ENCODE data around the gene MYO3B. TPM values are rescaled to one million over a fixed set of nuclear protein-coding genes. Genes with fewer than 3 reads are reported as not detected.

MYO3B gene
- total and polyA plus RNA-seq, 2 donors (not counting 3 experiments of a cell fraction or from before 2014, with no cell fraction given), result 0.03 TPM; not detected in 1

DNA sequence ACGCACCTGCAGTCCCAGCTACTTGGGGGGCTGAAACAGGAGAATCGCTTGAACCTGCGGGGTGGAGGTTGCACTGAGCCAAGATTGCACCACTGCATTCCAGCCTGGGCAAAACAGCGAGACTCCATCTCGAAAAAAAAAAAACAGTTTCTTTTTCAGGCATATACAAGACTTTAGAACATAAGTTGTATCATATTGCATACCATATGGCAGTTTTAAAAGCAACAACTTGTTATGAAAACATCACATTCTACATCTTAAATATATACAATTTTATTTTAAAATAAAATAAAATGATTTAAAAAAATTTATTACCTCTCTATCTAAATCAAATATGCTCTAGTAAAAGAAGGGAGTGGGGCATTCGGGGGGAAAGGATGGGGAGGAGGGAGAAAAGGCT is 497.8 kb downstream of the MYO3B start:
- FAIRE-seq, result no peak
- POLR2A ChIA-PET, result no interaction called here

More for the DNA sequence above, 497.8 kb downstream of the MYO3B start:
- no peak for DNase-seq (ENCODE audit: low read depth, low spot score)
- H4K20me1 ChIP-seq (replicated peaks; ENCODE audit: control insufficient read depth, extremely low read depth, insufficient read depth, low read length), result no peaks in the 10 kb centered on the region
- H3K27ac ChIP-seq (ENCODE audit: insufficient read depth, low read depth, low read length), result no peak overlapping the region
- no peak overlapping the region for H3K4me3 ChIP-seq (replicated peaks in 1 of 3; ENCODE audit: insufficient read depth in 1 of 3, low read depth in 1 of 3, low read length in 3 of 3)
- no peak overlapping the region for H3K4me2 ChIP-seq (ENCODE audit: insufficient read depth, low read length)
- H2AFZ ChIP-seq (ENCODE audit: low read depth, low read length), result no peak overlapping the region
- BruUV-seq (replicated peaks), result no TSS peak
- TF ChIP-seq, protein P1, sequence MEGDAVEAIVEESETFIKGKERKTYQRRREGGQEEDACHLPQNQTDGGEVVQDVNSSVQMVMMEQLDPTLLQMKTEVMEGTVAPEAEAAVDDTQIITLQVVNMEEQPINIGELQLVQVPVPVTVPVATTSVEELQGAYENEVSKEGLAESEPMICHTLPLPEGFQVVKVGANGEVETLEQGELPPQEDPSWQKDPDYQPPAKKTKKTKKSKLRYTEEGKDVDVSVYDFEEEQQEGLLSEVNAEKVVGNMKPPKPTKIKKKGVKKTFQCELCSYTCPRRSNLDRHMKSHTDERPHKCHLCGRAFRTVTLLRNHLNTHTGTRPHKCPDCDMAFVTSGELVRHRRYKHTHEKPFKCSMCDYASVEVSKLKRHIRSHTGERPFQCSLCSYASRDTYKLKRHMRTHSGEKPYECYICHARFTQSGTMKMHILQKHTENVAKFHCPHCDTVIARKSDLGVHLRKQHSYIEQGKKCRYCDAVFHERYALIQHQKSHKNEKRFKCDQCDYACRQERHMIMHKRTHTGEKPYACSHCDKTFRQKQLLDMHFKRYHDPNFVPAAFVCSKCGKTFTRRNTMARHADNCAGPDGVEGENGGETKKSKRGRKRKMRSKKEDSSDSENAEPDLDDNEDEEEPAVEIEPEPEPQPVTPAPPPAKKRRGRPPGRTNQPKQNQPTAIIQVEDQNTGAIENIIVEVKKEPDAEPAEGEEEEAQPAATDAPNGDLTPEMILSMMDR (IDR thresholded peaks at IDR 0.05; ENCODE audit: extremely low read depth in 1 of 2, insufficient read depth in 1 of 2, low read depth in 1 of 2, low read length in 2 of 2), result no peak
- TF ChIP-seq JUN (IDR thresholded peaks at IDR 0.05; ENCODE audit: borderline replicate concordance, insufficient read depth, insufficient read length, low read depth), result no peak
- no peak for TF ChIP-seq MYC (IDR thresholded peaks at IDR 0.05; ENCODE audit: low read depth, low read length)
- no peak for TF ChIP-seq FOS (IDR thresholded peaks at IDR 0.05; ENCODE audit: borderline replicate concordance, insufficient read depth, low read length)
- TF ChIP-seq EZH2 (IDR thresholded peaks at IDR 0.05; ENCODE audit: borderline replicate concordance, low read depth, low read length, severe bottlenecking), result no peak
- no peak for TF ChIP-seq GATA2 (IDR thresholded peaks at IDR 0.05; ENCODE audit: insufficient read depth, insufficient read length, low read depth, low read length)
- TF ChIP-seq, protein P2, sequence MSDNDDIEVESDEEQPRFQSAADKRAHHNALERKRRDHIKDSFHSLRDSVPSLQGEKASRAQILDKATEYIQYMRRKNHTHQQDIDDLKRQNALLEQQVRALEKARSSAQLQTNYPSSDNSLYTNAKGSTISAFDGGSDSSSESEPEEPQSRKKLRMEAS (IDR thresholded peaks at IDR 0.05; ENCODE audit: insufficient read depth, insufficient read length), result no peak
- TF ChIP-seq POLR2A (IDR thresholded peaks at IDR 0.05; ENCODE audit: low read depth, low read length), result no peak
- TF ChIP-seq POLR2AphosphoS5 (IDR thresholded peaks at IDR 0.05; ENCODE audit: insufficient read depth, low read depth, low read length), result no peak
- H3K9me1 ChIP-seq (replicated peaks; ENCODE audit: control insufficient read depth, extremely low read depth, insufficient read depth, low read length), result no peaks in the 10 kb centered on the region
- no peaks in the 10 kb centered on the region for H3K27me3 ChIP-seq (ENCODE audit: control insufficient read depth in 2 of 2, insufficient read depth in 2 of 2, low read length in 2 of 2)
- H3K79me2 ChIP-seq (ENCODE audit: control insufficient read depth, insufficient read depth, low read length), result no peaks in the 10 kb centered on the region
- dilution Hi-C loops (cut with MboI; ENCODE audit: extremely low pct_ligation_motif_present, low sequenced_read_pairs), result no loop called here
- H3K4me1 ChIP-seq (ENCODE audit: control insufficient read depth, extremely low read depth, insufficient read depth, low read length), result no peaks in the 10 kb centered on the region
- H3K9ac ChIP-seq (replicated peaks; ENCODE audit: extremely low read depth, insufficient read depth, low read length), result no peak overlapping the region
- CTCF ChIA-PET, result no interaction called here
- no peaks in the 10 kb centered on the region for H3K9me3 ChIP-seq (replicated peaks; ENCODE audit: control insufficient read depth, insufficient read depth, low read length)
- no peaks in the 10 kb centered on the region for H3K36me3 ChIP-seq (ENCODE audit: control insufficient read depth in 2 of 2, extremely low read depth in 1 of 2, insufficient read depth in 2 of 2, low read length in 2 of 2)
- intact Hi-C loops (cut with micrococcal nuclease), result no loop called here
